NT2/D1 (cell line): ENCODE data around the gene COQ10A.

Experiments
- SUZ12 ChIP-seq: IDR thresholded peaks from 2 replicates; pipeline ENCODE4 v1.6.1; 2011; ENCODE audit not compliant: insufficient read length, insufficient read depth; ENCODE audit errors: extremely low read depth
- YY1 ChIP-seq: IDR thresholded peaks from 2 replicates; pipeline ENCODE4 v1.6.1; 2011; ENCODE audit not compliant: insufficient read length, insufficient read depth
- ZNF274 ChIP-seq: IDR thresholded peaks from 2 replicates; pipeline ENCODE4 v1.6.1; 2011; ENCODE audit warnings: mild to moderate bottlenecking, low read depth, low read length

- TF ChIP-seq SUZ12 (no peak), ZNF274 (no peak), YY1 (no peak)
Measured at GRCh38 chr12:56222531-56222895, 44.2 kb upstream of the COQ10A start.
